NCI-H2107 (cell line): Measurements from ENCODE around the gene ERCC8.
"Not testable (repeated sequence)": the region's sequence is repeated elsewhere in the genome, so short reads cannot be mapped to it uniquely, and the experiment has no call there.

Experiments used
- DNase-seq: peaks from one replicate; lab custom pipeline; 2025; lab: John Stamatoyannopoulos, UW

Gene ERCC8

GRCh38 chr5:60916646-60917045 is 28.2 kb downstream of the ERCC8 start:
- no peak for DNase-seq

DNA sequence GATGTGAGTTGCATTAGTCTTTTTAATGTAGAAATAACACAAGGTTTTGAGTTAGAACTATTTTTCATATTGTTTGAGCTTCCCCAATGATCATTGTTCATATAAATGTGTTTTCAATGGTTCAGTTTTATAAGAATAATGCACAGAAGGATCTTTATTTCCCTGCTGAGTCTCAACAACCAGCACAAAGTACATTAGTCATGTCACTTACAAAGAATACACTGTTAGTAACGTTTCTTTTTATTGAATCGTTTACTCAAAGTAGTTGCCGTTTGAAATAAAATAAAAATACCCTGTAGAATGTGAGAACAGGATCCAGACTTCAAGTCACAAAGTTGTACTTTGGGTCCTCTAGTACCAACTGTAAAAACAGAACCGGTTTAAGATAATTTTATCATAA is 41.5 kb downstream of the ERCC8 start:
- DNase-seq, result no peak

DNA sequence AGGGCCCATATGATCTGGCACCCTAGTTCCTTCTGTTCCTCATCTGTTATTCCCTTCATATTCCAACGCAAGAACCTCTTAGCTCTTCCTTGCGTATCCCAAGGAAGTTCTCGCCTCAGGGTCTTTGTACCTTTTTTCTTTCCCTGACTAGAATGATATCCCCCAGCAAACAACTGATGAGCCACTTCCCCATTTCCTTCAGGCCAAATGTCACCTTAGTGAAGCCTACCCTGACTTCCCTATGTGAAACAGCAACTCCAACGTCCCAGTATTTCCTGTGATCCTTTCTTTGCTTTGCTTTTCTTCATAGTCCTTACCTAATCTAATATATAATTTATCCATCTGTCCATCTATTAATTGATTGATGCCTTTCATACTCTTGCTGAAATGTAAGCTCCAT is 47.9 kb downstream of the ERCC8 start:
- no peak for DNase-seq

- no peak for DNase-seq
Observed at GRCh38 chr5:60893521-60893920, 51.3 kb downstream of the ERCC8 start.

- no peak for DNase-seq
Observed at GRCh38 chr5:60891667-60892066, 53.2 kb downstream of the ERCC8 start.

DNA sequence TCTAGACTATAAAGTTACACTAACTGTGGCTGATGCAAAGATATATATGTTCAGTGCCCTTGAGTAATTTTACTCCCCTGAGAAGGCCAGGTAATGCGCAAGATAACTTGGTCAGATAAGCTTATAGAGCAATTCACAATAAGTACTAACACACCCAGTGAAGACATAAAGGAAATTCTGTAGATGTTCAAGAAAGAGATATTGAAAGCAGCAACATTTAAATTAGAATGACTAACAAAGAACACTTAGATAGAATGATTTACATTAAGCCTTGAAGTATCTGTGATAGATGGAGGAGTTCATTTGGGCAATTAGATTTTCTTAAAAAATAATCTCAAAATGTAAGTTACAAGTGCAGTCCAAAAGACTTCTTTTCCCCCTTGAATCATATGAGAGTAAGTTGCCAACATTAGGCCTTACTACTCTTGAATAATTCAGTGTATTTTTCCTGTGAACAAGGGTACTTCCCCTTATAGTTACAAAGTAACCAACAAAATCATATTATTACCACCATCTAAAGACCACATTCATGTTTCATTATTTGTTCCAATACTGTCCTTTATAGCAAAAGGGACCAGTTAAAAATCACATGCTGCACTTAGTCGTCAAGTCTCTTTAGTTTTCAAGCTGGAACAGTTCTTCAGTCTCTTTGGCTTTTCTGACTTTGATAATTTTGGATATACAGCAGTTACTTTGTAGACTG is 56.4 kb downstream of the ERCC8 start:
- no peak for DNase-seq

GRCh38 chr5:60887746-60888145 is 57.1 kb downstream of the ERCC8 start:
- DNase-seq, result no peak

DNA sequence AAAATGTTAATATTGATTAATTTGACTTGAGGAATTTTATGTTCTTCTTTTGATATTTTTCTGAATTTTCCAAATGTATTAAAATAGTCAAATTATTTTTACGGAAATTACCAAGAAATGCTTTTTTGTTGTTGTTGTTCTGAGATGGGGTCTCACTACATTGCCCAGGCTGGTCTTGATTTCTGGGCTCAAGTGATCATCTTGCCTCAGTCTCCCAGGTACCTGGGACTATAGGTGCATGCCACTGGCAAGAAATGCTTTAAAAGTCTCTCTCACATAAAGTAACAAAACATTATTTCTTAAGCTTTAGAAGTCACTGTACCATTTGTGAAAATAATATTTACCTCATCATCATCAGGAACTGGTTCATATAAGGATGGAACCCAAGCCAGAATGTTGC is 57.8 kb downstream of the ERCC8 start:
- no peak for DNase-seq

GRCh38 chr5:60886158-60886557 is 58.7 kb downstream of the ERCC8 start:
- no peak for DNase-seq

- DNase-seq, result no peak
Observed at GRCh38 chr5:60883229-60883628, 61.6 kb downstream of the ERCC8 start.

GRCh38 chr5:60872892-60873291 is 72.0 kb downstream of the ERCC8 start:
- no peak for DNase-seq

DNA sequence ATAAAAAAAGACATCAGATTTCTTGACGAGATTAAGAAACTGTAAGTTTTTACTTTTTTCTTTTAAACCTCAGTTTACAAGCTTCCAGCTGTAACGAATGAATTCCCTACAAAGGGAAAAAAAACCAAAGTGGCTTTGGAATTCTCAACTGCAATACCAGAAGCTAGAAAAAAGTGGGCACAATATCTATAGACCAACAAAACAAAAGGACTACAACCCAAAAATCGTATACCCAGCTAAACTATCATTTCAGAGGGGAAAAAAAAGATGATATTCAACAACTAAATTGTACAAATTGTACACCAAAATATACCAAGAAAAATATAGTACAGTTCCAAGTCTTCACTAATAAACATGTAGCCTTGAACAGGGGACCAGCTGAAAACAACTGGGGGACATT is 74.0 kb downstream of the ERCC8 start:
- no peak for DNase-seq

GRCh38 chr5:60860572-60860971 is 84.3 kb downstream of the ERCC8 start:
- DNase-seq, result not testable (repeated sequence)

DNA sequence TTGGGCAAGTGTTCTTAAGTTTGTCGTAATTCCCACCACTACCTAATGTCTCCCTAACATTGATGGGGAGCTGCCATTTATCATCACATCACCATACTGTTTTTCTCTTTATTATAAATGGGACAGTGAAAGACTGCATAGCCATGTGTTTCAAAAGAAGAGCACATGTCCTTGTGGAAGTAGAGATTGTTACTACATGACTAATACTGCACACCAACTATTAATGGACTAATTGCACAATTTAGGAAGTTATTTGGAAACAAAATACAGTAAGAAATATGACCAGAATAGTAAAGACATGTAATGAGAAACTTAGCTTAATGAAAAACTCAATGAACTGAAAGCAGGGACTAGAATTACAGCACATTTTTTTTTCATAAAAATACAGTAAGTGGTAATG is 88.8 kb downstream of the ERCC8 start:
- DNase-seq, result no peak

GRCh38 chr5:60852940-60853339 is 91.9 kb downstream of the ERCC8 start:
- DNase-seq, result no peak

DNA sequence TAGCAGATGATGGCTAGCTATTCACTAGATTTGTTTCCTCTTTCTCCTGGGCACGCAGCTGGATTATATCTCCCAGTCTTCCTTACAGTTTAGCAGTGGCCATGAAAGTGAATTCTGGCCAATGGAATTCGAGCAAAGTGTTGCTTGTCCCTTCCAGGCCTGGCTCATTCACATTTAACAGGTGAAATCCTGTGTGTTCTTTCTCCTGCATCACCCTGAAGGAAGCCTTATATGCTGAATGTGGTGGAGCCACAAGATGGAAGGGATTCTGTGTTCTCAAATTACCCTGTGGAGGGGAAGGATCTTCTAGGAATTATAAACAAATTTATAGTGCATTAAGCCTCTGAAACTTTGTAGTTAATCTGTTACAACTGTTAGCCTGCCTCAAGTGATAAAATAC is 92.6 kb downstream of the ERCC8 start:
- DNase-seq, result no peak

DNA sequence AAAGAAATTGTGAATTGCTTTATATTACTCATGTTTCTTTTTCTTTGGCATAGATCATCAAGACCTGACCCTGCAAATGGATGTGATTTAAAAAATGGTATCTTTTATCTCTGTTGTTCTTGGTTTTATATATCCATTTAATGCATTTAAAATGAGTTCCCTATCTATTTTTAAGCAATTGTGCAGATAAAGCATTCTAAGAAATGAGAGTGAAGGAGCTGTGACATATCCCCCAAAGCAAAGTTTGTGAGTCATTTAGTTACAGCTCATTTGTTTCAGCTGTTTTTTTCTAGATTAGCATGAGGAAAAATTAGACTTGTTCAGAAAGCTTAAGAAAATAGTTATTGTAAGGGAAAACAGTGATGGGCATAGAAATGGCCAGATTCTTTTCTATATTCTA is 93.2 kb downstream of the ERCC8 start:
- no peak for DNase-seq

DNA sequence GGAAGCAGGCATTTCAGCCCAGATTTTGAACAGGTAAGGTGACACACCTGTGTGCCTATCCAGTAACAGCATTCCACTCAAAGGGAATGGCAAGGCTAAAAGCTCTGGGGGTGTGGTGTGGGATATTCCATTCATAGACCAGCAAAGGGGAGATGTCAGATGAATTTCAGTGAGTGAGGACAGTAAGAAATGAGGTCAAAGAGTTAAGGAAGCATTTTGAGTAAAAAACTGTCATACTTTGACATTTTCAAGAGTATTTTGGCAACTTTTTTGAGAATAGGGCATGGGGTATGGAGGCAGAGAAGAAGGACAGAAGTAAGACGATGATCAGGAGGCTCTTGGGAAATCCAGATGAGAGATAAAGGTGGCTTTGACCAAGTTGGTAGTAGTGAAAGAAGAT is 98.6 kb downstream of the ERCC8 start:
- no peak for DNase-seq

DNA sequence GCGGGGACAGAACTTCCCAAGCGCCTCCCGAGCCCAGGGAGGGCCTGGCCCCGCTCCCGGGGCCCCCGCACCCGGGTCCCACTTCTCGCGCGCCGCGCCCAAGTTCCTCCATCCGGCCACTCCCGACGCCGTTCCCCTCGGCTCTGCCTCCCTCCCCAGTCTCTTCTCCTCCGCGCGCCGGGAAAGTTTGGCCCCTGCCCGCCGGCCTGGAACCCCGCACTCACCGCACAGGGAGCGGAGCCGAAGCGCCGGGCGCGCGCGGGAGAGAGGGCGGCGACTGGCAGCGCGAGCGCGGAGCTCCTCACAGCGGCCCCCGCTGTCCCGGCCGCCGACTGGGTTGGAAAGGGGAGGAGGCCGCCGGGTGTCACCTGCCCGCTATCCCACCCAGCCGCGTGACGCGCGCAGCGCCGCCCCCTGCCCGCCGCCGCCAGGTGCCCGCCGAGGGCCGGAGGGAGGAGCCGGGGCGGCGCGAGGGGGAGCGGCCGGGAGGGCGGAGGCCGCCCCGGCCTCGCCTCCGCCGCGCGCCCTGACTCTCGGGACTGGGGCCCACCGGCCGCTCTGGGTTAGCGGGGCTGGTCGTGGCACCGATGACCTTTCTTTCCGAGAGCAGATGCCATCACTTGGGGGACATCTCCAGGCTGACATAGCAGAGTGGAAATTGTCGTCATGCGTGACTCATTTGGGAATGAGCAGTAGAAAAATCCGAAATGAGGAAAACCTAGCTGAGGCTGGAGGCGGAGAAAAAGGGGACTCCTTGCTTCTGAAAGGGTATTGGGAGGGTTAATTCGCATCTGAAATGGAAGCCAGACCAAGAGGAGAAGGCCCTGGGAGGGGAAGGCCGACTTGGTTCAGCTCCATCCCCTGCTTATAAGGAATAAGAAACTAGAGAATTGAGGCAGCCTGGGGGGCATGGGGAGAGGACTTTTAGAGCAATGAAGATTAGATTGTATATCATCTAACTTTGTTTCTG is 100.6 kb downstream of the ERCC8 start, which contains the start of gene ELOVL7:
Gene ELOVL7 (minus strand): TSS at position 334 of the 970 bp plus-strand sequence. CDS start 56,872 bp downstream, outside the sequence.
- peak; percentile 68 for DNase-seq

GRCh38 chr5:60843386-60843935 is 101.4 kb downstream of the ERCC8 start:
- no peak for DNase-seq

- no peak for DNase-seq
Observed at GRCh38 chr5:60842871-60843385, 101.9 kb downstream of the ERCC8 start.

GRCh38 chr5:60841361-60841760 is 103.5 kb downstream of the ERCC8 start:
- no peak for DNase-seq

DNA sequence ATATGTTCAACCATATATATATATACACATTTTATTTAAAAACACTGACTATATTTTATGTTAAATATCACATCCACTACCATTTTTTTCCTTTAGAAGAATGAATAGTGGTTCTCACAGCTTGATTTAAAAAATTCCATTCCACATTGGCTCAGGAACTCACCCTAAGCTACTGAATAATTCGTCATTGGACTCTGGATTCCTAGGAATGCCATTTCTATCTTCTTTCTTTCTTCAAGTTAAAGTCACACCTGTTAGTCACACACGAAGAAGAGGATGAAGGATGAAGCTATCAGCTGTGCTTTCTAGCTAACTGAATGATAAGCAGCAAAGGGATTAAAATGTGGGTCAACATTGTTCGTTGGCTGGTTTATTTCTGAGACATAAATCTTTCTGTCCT is 108.7 kb downstream of the ERCC8 start:
- DNase-seq, result no peak
